GM04503 (cell line): Measurements from ENCODE around the gene WDR5.

Source experiments
- DNase-seq: peaks from one replicate; pipeline ENCODE4 v3.0.0-alpha.2; 2012; ENCODE audit warnings: low read depth

Gene WDR5

DNA sequence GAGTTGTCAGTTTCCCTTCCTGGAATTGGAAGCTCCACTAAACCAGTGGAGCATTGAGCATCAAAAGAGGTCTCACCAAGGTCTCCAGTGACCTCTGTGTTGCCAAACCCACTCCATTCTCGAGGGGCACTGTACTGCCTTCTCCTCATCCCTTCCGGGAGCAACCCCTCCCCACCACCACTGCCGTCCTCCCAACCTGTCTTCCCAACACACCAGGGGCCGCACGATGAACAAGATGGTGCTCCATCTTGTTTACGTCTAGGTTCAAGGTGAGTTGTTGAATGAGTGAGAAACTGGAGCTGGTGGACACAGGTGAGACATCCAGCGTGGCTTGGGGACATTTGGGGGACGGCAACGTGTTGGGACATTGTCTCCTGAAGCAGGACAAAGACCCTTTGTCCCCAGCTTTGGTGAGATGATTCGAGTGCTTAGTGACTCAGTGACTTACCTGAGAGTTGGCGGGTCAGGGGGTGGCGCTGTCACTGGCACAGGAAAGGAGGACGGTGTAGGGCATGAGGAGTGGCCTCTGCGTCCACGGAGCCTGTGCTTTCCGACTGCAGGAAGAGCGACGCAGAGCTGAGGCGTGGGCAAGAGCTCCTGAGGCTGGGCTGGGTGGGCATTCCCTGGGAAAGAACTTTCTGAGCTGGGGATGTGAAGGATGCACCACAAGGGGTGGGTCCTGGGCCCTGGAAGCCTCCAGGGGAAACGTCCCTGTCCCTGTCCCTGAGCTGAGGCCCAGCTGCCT lies 73.3 kb downstream of the WDR5 start:
- no peak for DNase-seq
